Measurements from ENCODE around the gene RAB3GAP1.

Gene RAB3GAP1

GRCh38 chr2:135163901-135164300 lies 111.8 kb downstream of the RAB3GAP1 start:
- no peak for DNase-seq (ENCODE audit: low spot score)

GRCh38 chr2:135164431-135164830 lies 112.3 kb downstream of the RAB3GAP1 start:
- DNase-seq (ENCODE audit: low spot score): no peak

- no peak for DNase-seq (ENCODE audit: low spot score)
These were observed 115.2 kb downstream of the RAB3GAP1 start for GRCh38 chr2:135167273-135167672.

GRCh38 chr2:135168204-135168856 lies 116.2 kb downstream of the RAB3GAP1 start:
- DNase-seq (ENCODE audit: low spot score): no peak

GRCh38 chr2:135169900-135170753 lies 118.0 kb downstream of the RAB3GAP1 start:
- DNase-seq (ENCODE audit: low spot score): no peak

GRCh38 chr2:135174049-135174809 lies 122.1 kb downstream of the RAB3GAP1 start:
- no peak for DNase-seq (ENCODE audit: low spot score)

- no peak for DNase-seq (ENCODE audit: low spot score)
These were observed 122.7 kb downstream of the RAB3GAP1 start for GRCh38 chr2:135174810-135175093.

- DNase-seq (ENCODE audit: low spot score): no peak
These were observed 123.1 kb downstream of the RAB3GAP1 start for GRCh38 chr2:135175177-135175576.

- no peak for DNase-seq (ENCODE audit: low spot score)
These were observed 127.6 kb downstream of the RAB3GAP1 start for GRCh38 chr2:135179689-135180088.

- no peak for DNase-seq (ENCODE audit: low spot score)
These were observed 130.1 kb downstream of the RAB3GAP1 start for GRCh38 chr2:135182190-135182589.

GRCh38 chr2:135182601-135183000 lies 130.5 kb downstream of the RAB3GAP1 start:
- no peak for DNase-seq (ENCODE audit: low spot score)

GRCh38 chr2:135183822-135184221 lies 131.7 kb downstream of the RAB3GAP1 start:
- no peak for DNase-seq (ENCODE audit: low spot score)

- DNase-seq (ENCODE audit: low spot score): no peak
These were observed 134.0 kb downstream of the RAB3GAP1 start for GRCh38 chr2:135186054-135186453.

GRCh38 chr2:135187270-135187669 lies 135.2 kb downstream of the RAB3GAP1 start:
- no peak for DNase-seq (ENCODE audit: low spot score)

- DNase-seq (ENCODE audit: low spot score): no peak
These were observed 137.1 kb downstream of the RAB3GAP1 start for GRCh38 chr2:135189148-135189547.

- no peak for DNase-seq (ENCODE audit: low spot score)
These were observed 138.7 kb downstream of the RAB3GAP1 start for GRCh38 chr2:135190799-135191198.

GRCh38 chr2:135198481-135198880 lies 146.4 kb downstream of the RAB3GAP1 start:
- DNase-seq (ENCODE audit: low spot score): no peak

GRCh38 chr2:135202751-135203150 lies 150.7 kb downstream of the RAB3GAP1 start:
- no peak for DNase-seq (ENCODE audit: low spot score)

GRCh38 chr2:135203944-135204343 lies 151.9 kb downstream of the RAB3GAP1 start:
- no peak for DNase-seq (ENCODE audit: low spot score)

GRCh38 chr2:135208016-135208415 lies 155.9 kb downstream of the RAB3GAP1 start:
- DNase-seq (ENCODE audit: low spot score): no peak

- DNase-seq (ENCODE audit: low spot score): no peak
These were observed 160.7 kb downstream of the RAB3GAP1 start for GRCh38 chr2:135212757-135213156.

- DNase-seq (ENCODE audit: low spot score): no peak
These were observed 166.3 kb downstream of the RAB3GAP1 start for GRCh38 chr2:135218426-135218825.

GRCh38 chr2:135219226-135219625 lies 167.1 kb downstream of the RAB3GAP1 start:
- no peak for DNase-seq (ENCODE audit: low spot score)

Measured in CD4-positive, alpha-beta T cell treated with Interleukin-6 at 100 ng/mL for 8 hours (primary cell).